Fibroblast of lung (primary cell): ENCODE data around the gene ZNF532. TPM values are rescaled to one million over a fixed set of nuclear protein-coding genes. Genes with fewer than 3 reads are reported as not detected.

Experiments used
- DNase-seq, 2 donors: peaks; one replicate each; pipeline versions ENCODE4 v3.0.0 to v3.0.0-alpha.2; 2010; ENCODE audit warnings: low read depth in 2 of 2
- H2AFZ ChIP-seq: 2 replicates; pipeline ENCODE4 v1.5.1; 2012; ENCODE audit warnings: low read length, control low read depth, inconsistent platforms
- H3K27ac ChIP-seq: 2 replicates; pipeline ENCODE4 v1.5.1; 2011; ENCODE audit warnings: low read length, control low read depth; ENCODE audit not compliant: insufficient read depth
- H3K27me3 ChIP-seq: 2 replicates; pipeline ENCODE4 v1.5.1; 2011; ENCODE audit warnings: mild to moderate bottlenecking, low read length; ENCODE audit not compliant: control insufficient read depth, insufficient read depth
- H3K36me3 ChIP-seq: 2 replicates; pipeline ENCODE4 v1.5.1; 2011; ENCODE audit warnings: low read length; ENCODE audit not compliant: control insufficient read depth, insufficient read depth
- H3K4me1 ChIP-seq: 2 replicates; pipeline ENCODE4 v1.5.1; 2011; ENCODE audit warnings: low read length; ENCODE audit not compliant: control insufficient read depth, insufficient read depth; ENCODE audit errors: extremely low read depth
- H3K4me2 ChIP-seq: 2 replicates; pipeline ENCODE4 v1.5.1; 2011; ENCODE audit warnings: low read length, control low read depth; ENCODE audit not compliant: insufficient read depth; ENCODE audit errors: extremely low read depth
- H3K4me3 ChIP-seq, 4 experiments: fragments of 200-600 bp in 1 of 4; sonication (generic) in 1 of 4; replicated peaks in 1 of 4; 2 replicates each; pipeline ENCODE4 v1.5.1; 2011 to 2016; ENCODE audit warnings: low read length in 4 of 4, low read depth in 3 of 4, mild to moderate bottlenecking in 3 of 4, control low read depth in 2 of 4, inconsistent platforms in 1 of 4, mixed read lengths in 1 of 4; ENCODE audit not compliant: insufficient read depth in 1 of 4; ENCODE audit errors: control extremely low read depth in 1 of 4
- H3K79me2 ChIP-seq: 2 replicates; pipeline ENCODE4 v1.5.1; 2012; ENCODE audit warnings: mild to moderate bottlenecking, low read length, inconsistent platforms; ENCODE audit not compliant: control insufficient read depth, insufficient read depth
- H3K9ac ChIP-seq: 2 replicates; pipeline ENCODE4 v1.5.1; 2011; ENCODE audit warnings: mild to moderate bottlenecking, low read length, control low read depth; ENCODE audit not compliant: insufficient read depth
- H3K9me3 ChIP-seq: 2 replicates; pipeline ENCODE4 v1.5.1; 2012; ENCODE audit warnings: low read depth, low read length; ENCODE audit not compliant: control insufficient read depth, insufficient read depth
- H4K20me1 ChIP-seq: 2 replicates; pipeline ENCODE4 v1.5.1; 2011; ENCODE audit warnings: low read length; ENCODE audit not compliant: control insufficient read depth, insufficient read depth; ENCODE audit errors: extremely low read depth
- EZH2 ChIP-seq: IDR thresholded peaks from 2 replicates; pipeline ENCODE4 v1.5.1; 2012; ENCODE audit warnings: low read length, control low read depth, mild to moderate bottlenecking; ENCODE audit errors: missing control alignments
- polyA plus RNA-seq, 2 donors: library from polyadenylated mRNA; depleted of rRNA in 1 of 2; stranded (reverse) in 1 of 2; unstranded in 1 of 2; fragments of >200 nt; gene quantifications; 2 replicates each; pipeline ENCODE4 v1.2.1, GENCODE V29; 2011 to 2012; ENCODE audit warnings: missing spikeins in 1 of 2
- total RNA-seq: library from RNA; depleted of rRNA; stranded (reverse); fragments of >200 nt; gene quantifications from 2 replicates; pipeline ENCODE4 v1.2.1, GENCODE V29; 2014
- TF ChIP-seq, protein P1 (sequence below), 2 donors: IDR thresholded peaks in 1 of 2; conservative IDR thresholded peaks in 1 of 2; 1 replicate in 1 of 2; 2 replicates in 1 of 2; pipeline ENCODE4 v1.5.1; 2011 to 2012; ENCODE audit warnings: low read length in 2 of 2, control low read depth in 1 of 2, inconsistent platforms in 1 of 2, low read depth in 1 of 2, mild to moderate bottlenecking in 1 of 2

Gene ZNF532
- total and polyA plus RNA-seq, 2 donors (not counting 1 experiment from before 2014, with no cell fraction given) = 57.3 to 64.6 TPM

DNA sequence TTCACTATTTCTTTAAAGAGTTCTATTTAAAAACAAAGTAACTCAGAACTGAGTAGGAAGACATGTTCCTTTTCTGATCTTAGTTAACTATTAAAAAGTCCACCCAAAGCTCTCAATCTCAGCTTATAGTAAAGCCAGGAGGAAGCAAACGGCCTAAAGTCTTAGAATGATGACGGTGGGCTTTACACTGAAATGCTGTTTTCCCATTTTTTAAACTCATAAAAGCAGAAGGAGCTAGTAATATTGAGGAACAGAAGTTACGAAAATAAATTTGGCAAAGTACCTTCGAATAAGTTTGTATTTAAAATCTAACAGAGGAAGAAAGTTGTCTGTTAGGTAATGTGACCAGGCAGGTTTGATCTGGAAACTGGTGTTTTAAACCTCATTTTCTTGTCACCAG, 111.1 kb downstream of the ZNF532 start:
- Histone ChIP-seq H3K4me3 (peak overlapping the region in 1 of 4 experiments; percentile 6), H3K4me1 (no peaks in the 10 kb centered on the region), H3K79me2 (no peaks in the 10 kb centered on the region), H4K20me1 (no peaks in the 10 kb centered on the region), H3K27me3 (no peaks in the 10 kb centered on the region), H3K36me3 (peaks cover 6% of the 10 kb centered on the region), H3K4me2 (peak overlapping the region; percentile 72), H2AFZ (peak overlapping the region; percentile 29), H3K9ac (no peak overlapping the region), H3K9me3 (no peaks in the 10 kb centered on the region), H3K27ac (peak overlapping the region; percentile 28)
- TF ChIP-seq, protein P1, sequence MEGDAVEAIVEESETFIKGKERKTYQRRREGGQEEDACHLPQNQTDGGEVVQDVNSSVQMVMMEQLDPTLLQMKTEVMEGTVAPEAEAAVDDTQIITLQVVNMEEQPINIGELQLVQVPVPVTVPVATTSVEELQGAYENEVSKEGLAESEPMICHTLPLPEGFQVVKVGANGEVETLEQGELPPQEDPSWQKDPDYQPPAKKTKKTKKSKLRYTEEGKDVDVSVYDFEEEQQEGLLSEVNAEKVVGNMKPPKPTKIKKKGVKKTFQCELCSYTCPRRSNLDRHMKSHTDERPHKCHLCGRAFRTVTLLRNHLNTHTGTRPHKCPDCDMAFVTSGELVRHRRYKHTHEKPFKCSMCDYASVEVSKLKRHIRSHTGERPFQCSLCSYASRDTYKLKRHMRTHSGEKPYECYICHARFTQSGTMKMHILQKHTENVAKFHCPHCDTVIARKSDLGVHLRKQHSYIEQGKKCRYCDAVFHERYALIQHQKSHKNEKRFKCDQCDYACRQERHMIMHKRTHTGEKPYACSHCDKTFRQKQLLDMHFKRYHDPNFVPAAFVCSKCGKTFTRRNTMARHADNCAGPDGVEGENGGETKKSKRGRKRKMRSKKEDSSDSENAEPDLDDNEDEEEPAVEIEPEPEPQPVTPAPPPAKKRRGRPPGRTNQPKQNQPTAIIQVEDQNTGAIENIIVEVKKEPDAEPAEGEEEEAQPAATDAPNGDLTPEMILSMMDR (conservative IDR thresholded peaks at IDR 0.05 in 1 of 2, IDR thresholded peaks at IDR 0.05 in 1 of 2; ENCODE audit: low read depth in 1 of 2, low read length in 2 of 2) = no peak
- TF ChIP-seq EZH2 = no peak
- no peak for DNase-seq

- Histone ChIP-seq H3K36me3 (peaks cover 8% of the 10 kb centered on the region), H3K27me3 (no peaks in the 10 kb centered on the region), H3K4me3 (no peak overlapping the region)
These were observed 112.5 kb downstream of the ZNF532 start for GRCh38 chr18:58977223-58977622.

DNA sequence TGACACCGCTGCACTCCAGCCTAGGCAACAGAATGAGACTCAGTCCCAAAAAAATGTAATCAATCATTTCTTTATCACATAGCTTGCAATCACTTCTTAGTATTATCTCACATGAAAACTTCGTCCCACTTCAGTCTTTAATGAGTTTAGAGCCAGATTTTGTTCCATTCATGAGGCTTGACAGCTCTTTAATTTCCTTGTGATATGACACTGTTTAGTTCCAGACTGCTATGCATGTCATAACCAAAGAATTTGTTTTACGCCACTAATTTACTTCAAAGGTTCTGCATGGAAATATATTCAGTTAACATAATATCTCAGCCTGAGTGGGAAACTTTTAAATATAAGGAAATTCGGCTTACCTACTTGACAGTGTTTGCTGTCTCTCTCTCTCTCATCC, 113.1 kb downstream of the ZNF532 start:
- DNase-seq = peak in 1 of 2 donors; percentile 76
- Histone ChIP-seq H3K9me3 (no peaks in the 10 kb centered on the region), H3K79me2 (no peaks in the 10 kb centered on the region), H3K27me3 (no peaks in the 10 kb centered on the region), H3K27ac (no peak overlapping the region), H3K4me1 (no peaks in the 10 kb centered on the region), H2AFZ (no peak overlapping the region), H3K36me3 (peaks cover 8% of the 10 kb centered on the region), H3K4me3 (no peak overlapping the region), H4K20me1 (no peaks in the 10 kb centered on the region), H3K9ac (no peak overlapping the region), H3K4me2 (no peak overlapping the region)
- TF ChIP-seq, protein P1 (conservative IDR thresholded peaks at IDR 0.05 in 1 of 2, IDR thresholded peaks at IDR 0.05 in 1 of 2; ENCODE audit: low read depth in 1 of 2, low read length in 2 of 2) = no peak
- TF ChIP-seq EZH2 = no peak

More at GRCh38 chr18:58977223-58977622, 112.5 kb downstream of the ZNF532 start:
- H3K9ac ChIP-seq = no peak overlapping the region
- peak in 1 of 2 donors; percentile 57 for DNase-seq
- no peaks in the 10 kb centered on the region for H3K4me1 ChIP-seq
- H3K4me2 ChIP-seq = no peak overlapping the region
- H2AFZ ChIP-seq = no peak overlapping the region
- no peaks in the 10 kb centered on the region for H3K9me3 ChIP-seq
- H4K20me1 ChIP-seq = no peaks in the 10 kb centered on the region
- TF ChIP-seq EZH2 = no peak
- TF ChIP-seq, protein P1 (conservative IDR thresholded peaks at IDR 0.05 in 1 of 2, IDR thresholded peaks at IDR 0.05 in 1 of 2; ENCODE audit: low read depth in 1 of 2, low read length in 2 of 2) = no peak
- no peak overlapping the region for H3K27ac ChIP-seq
- H3K79me2 ChIP-seq = no peaks in the 10 kb centered on the region
